ENCODE results near the gene STUM. TPM values are rescaled to one million over a fixed set of nuclear protein-coding genes. Genes with fewer than 3 reads are reported as not detected.

STUM gene
- total RNA-seq, 1 experiment from 2014 or later = not detected

- DNase-seq (ENCODE audit: low spot score) = no peak
Measured at GRCh38 chr1:226560243-226560642, 11.7 kb downstream of the STUM start.

GRCh38 chr1:226562989-226563388 is 14.4 kb downstream of the STUM start:
- DNase-seq (ENCODE audit: low spot score) = no peak

GRCh38 chr1:226563666-226564065 is 15.1 kb downstream of the STUM start:
- no peak for DNase-seq (ENCODE audit: low spot score)

GRCh38 chr1:226565476-226565875 is 16.9 kb downstream of the STUM start:
- DNase-seq (ENCODE audit: low spot score) = no peak

GRCh38 chr1:226566234-226566633 is 17.7 kb downstream of the STUM start:
- DNase-seq (ENCODE audit: low spot score) = no peak

GRCh38 chr1:226566760-226567159 is 18.2 kb downstream of the STUM start:
- DNase-seq (ENCODE audit: low spot score) = no peak

- peak; percentile 13 for DNase-seq (ENCODE audit: low spot score)
Measured at GRCh38 chr1:226568077-226568831, 19.7 kb downstream of the STUM start.

GRCh38 chr1:226568975-226569741 is 20.6 kb downstream of the STUM start:
- DNase-seq (ENCODE audit: low spot score) = no peak

- DNase-seq (ENCODE audit: low spot score) = peak; percentile 23
Measured at GRCh38 chr1:226569879-226570547, 21.4 kb downstream of the STUM start.

- no peak for DNase-seq (ENCODE audit: low spot score)
Measured at GRCh38 chr1:226571893-226572292, 23.3 kb downstream of the STUM start.

- no peak for DNase-seq (ENCODE audit: low spot score)
Measured at GRCh38 chr1:226572325-226572726, 23.8 kb downstream of the STUM start.

GRCh38 chr1:226574044-226574443 is 25.5 kb downstream of the STUM start:
- DNase-seq (ENCODE audit: low spot score) = no peak

- DNase-seq (ENCODE audit: low spot score) = no peak
Measured at GRCh38 chr1:226574591-226575435, 26.2 kb downstream of the STUM start.

- DNase-seq (ENCODE audit: low spot score) = no peak
Measured at GRCh38 chr1:226575436-226575720, 26.8 kb downstream of the STUM start.

- no peak for DNase-seq (ENCODE audit: low spot score)
Measured at GRCh38 chr1:226575739-226576378, 27.3 kb downstream of the STUM start.

GRCh38 chr1:226576601-226577000 is 28.0 kb downstream of the STUM start:
- no peak for DNase-seq (ENCODE audit: low spot score)

- DNase-seq (ENCODE audit: low spot score) = no peak
Measured at GRCh38 chr1:226577401-226578180, 29.0 kb downstream of the STUM start.

- no peak for DNase-seq (ENCODE audit: low spot score)
Measured at GRCh38 chr1:226578946-226579578, 30.5 kb downstream of the STUM start.

GRCh38 chr1:226579781-226580323 is 31.3 kb downstream of the STUM start:
- no peak for DNase-seq (ENCODE audit: low spot score)

Measured in HT-29 (cell line).